Measurements from ENCODE around the gene ONECUT3.
"Not testable (repeated sequence)": the region's sequence is repeated elsewhere in the genome, so short reads cannot be mapped to it uniquely, and the experiment has no call there.

The ONECUT3 gene

DNA sequence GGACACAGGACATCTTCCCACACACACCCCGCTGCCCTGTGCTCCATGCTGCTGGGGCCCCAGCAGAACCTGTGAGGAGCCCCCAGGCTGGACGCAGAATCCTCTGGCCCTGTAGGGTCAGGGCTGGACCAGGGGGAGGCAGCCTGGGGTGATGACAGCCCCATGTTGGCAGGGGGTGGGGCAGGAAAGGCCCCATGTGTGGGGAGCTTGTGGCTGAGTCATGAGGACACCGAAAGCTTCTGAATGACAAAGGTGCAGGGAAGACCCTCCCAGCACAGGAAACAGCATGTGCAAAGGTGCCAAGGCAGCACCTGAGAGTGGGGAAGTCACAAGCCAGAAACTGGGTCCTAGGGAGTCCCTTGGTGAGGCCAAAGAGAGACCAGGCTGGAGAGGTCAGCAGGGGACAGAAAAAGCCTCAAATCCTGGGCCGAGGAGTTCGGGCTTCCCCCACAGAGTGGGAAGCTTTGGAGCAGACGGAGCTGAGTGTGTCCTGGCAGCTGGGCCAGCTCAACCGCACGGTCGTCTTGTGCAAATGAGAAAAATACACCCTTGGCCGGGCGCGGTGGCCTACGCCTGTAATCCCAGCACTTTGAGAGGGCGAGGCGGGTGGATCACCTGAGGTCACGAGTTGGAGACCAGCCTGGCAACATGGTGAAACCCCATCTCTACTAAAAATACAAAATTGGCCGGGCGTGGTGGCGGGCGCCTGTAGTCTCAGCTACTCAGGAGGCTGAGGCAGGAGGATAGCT is 41.3 kb downstream of the ONECUT3 start:
- no peak for DNase-seq (ENCODE audit: low spot score)

DNA sequence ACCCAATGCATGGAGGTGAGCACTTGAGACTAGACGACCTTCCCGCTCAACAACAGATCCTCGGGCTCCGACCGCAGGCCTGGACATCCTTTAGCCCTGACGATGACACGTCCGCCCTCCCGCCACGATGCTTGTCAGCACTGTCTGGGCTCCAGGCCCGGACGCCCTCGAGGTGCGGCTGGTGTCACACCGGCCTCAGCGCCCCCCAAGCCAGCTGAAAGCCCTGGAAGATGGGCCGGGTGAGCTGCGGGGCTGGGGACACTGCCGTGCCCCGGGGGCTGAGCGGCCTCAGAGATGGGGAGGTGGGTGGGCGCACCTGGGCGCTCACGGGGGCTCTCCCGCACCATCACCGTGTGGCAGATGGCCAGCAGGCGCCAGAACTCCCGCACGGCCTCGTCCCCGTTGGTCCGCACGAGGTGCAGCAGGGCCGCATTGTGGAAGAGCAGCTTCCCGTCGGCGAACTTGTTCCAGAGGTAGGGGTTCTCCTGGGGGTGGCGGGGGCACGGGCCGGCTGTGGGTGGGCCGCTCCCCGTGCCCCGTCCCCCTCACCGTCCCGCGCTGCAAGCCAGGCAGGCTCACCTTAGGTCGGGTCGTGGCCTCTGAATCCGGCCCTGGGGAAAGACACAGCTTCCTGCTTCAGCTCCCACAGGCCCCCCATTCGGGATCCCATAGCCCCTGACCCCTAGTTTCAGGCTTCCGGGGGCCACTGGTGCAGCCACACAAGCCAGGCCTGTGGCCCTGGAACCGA is 43.3 kb downstream of the ONECUT3 start:
- no peak for DNase-seq (ENCODE audit: low spot score)

DNA sequence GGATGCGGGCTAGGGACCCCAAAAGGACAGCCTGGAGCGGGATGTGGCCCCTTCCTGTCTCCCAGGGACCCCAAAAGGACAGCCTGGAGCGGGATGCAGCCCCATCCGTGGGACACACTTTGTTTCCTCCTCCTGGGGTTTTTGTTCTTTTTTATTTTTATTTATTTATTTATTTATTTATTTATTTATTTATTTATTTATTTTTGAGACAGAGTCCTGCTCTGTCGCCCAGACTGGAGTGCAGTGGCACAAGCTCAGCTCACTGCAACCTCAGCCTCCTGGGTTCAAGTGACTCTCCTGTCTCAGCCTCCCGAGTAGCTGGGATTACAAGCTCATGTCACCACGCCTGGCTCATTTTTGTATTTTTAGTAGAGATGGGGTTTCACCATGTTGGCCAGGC is 44.0 kb downstream of the ONECUT3 start:
- DNase-seq (ENCODE audit: low spot score), result not testable (repeated sequence)

DNA sequence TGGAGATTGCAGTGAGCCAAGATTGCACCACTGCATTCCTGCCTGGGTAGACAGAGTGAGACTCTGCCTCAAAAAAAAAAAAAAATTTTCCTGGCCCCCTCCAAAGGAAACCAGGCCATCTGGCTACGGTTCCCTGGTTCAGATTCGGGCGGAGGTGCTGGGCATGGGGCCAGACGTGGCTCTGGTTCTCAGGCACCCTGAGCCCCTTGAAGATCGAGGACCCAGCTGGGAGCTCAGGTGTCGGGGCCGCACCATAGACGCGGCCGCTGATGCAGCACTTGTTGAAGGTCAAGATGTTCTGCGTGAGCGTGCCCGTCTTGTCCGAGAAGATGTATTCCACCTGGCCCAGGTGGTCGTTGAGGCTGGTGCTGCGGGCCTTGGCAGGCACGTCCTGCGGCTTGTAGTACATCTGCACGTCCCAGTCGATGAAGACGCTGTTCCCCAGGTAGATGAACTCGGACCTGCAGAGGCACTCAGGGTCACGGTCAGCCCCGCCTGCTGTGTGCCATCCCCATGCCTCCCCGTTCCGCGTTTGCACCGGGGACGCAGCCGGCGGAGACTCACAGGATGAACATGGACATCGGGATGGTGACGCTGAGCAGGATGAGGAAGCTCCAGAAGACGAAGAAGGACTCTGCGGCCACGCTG is 46.5 kb downstream of the ONECUT3 start:
- no peak for DNase-seq (ENCODE audit: low spot score)

DNA sequence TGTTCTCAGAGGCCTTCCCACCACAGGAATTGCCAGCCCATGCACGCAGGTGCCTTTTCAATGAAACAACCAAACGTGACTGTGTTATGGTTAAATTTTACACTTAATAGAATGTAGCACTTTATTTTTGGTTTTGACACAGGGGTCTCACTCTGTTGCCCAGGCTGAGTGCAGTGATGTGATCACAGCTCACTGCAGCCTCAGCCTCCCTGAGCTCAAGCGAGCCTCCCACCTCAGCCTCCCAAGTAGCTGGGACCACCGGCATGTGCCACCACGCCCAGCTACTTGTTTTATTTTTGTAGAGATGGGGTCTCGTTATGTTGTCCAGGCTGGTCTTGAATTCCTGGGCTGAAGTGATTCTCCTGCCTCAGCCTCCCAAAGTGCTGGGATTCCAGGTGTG is 51.6 kb downstream of the ONECUT3 start:
- no peak for DNase-seq (ENCODE audit: low spot score)

DNA sequence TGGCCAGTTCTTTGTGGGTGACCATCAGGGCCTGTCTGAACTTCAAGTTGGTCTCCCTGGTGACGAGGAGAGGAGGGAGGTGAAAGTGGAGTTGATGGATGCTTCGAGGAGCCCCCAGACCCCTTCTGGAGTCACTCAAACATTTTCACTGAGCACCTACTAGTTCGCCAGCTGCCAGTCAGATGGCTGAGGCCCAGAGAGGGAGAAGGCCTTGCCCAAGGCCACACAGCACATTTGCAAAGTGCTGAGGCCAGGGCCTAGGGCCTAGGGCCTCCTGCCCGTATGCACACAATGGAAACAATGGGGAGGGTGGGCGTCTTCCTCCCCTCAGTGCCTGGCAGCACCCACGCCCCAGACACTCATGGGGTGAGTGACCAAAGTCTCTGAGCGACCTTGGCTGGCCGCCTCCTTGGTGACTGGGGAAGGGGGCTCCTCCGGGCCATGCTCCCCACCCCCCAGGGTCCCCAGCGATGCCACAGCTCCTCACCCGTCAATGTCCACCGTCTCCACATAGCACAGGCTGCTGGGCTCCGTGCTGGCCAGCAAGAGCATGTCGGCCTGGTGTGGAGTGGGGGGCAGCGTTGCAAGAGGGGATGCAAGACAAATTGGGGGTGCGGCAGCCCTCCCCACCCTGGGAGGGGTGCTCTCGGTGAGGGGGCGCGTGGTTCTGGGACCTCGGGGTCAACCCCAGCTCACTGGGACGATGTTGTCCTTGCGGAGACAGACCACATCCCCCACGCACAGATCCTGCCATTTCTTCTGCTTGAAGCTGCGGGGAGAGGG is 52.3 kb downstream of the ONECUT3 start:
- DNase-seq (ENCODE audit: low spot score), result no peak

DNA sequence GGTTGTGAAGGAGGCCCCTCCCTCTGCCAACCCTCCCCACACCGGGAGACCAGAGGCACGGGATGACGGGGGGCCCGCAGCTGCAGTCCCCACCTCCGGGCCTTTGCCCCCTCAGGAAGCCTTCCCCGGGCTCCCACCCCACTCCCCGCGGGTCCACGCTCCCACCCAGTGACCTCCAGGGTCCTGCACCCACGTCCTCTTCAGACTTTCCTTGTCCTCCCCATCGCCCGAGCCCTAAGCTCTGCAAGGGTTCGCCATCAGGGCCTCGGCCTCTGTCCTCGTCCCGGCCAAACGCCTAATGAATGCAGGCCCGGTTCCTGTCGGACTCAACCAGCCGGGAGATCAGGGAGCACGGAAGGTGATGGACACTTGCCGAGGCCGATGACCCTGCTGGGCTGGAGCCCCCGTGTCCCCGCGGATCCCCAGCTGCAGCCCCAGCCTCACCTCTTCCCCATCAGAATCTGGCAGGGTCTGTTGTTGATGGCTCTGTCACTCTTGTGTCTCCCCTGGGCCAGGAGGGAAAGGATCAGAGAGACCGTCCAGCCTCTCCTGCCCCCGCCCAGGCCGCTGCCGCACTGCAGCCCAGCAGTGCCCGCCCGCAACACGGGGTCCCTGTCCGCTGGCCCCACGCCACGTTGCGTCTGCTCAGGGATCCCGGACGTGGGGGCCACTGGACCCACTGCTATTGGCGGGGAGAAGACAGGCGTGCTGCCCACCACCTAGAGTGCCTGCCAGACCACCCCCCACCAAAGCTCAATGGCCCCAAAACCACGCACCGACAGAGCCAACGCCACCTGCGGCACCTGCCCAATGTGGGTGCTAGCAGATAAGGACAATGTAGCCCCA is 53.1 kb downstream of the ONECUT3 start:
- no peak for DNase-seq (ENCODE audit: low spot score)

DNA sequence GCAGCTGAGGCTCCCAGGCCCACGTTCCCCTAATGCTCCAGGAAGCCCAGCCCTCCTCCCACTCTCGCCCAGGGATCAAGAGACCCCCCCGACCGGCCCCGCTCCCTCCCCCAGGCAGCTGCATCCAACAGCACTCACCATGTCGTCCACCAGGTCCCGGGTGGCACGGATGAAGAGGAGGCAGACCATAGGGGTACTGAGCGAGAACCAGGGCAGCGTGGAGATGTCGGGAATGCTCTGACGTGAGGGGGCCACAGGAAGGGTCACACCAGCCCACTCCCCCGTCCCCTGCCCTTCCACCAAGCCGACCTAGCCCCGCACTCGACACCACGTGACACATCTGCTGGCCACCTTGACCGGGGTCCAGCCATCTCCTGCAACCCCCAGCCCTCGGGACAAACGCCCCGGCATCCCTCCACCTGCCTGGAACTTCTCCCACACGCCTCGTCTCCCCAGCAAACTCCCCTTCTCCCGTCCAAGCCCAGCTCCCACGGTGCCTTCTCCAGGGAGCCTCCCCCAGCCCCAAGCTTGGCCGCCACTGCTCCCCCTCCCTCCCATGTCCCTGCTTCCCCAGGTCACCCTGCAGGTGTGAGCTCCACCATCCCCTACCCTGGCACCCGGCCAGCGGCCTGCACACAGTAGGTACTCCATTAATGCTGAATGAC is 53.9 kb downstream of the ONECUT3 start:
- DNase-seq (ENCODE audit: low spot score), result no peak

DNA sequence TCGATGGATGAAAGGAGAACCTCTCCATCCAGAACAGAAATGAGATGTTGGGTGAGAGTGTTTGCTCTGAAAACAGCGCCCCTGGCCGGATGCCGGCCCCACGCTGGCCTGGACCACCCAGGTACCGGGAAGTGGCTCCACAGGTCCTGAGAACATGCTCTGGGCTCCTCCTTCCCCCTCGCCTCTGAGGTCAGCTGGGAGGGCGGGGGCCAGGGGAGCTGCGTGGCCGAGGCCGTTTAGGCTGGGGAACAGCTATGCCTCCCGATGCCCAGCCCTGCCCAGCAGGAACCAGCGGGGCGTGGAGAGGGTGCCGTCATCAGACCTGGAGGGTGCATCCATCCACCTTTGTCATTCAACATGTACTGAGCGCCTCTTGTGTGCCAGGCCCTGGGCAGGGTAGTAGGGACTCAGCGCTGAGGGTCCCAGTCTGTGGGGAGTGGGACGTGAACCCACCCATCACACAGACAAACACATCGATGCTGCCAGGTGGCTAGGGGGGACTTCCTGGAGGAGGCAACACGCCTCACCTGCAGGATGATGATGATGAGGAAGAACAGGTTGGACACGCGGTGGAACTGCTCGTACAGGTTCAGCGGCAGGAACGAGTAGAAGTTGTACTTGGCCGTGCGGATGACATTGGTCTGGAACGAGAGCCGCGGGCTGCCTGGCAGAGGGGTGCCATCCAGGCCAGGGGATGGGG is 54.5 kb downstream of the ONECUT3 start:
- no peak for DNase-seq (ENCODE audit: low spot score)

DNA sequence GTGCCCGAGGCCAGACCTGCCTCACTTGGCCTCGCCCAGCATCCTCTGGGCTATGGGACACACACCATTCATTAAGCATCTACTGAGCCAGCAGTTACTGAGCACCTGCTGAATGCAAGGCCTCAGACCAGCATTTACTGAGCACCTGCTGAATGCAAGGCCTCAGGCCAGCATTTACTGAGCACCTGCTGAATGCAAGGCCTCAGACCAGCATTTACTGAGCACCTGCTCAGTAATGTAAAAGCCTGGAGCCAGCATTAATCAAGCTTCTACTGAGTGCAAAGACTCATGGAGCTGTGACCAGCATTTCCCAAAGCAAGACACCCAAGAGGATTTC is 55.1 kb downstream of the ONECUT3 start:
- no peak for DNase-seq (ENCODE audit: low spot score)

DNA sequence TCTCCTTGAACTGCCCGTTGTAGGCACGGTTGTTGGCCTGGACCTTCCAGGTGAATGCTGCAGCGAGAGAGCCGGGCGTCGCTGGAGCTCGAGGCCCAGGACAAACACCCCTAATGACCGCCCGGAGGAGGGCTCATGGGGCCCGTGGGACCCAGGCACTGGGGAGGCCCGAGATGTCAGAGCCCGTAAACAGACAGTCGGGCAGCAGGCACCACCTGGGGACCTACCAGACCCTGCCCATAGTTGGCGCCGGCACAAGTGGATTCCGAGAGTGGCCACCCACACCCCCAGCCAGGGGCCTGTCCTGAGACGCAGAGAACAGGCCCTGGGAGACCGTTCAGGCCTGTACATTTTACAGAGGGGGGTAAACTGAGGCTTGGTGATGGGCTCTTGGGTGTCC is 56.4 kb downstream of the ONECUT3 start:
- no peak for DNase-seq (ENCODE audit: low spot score)

DNA sequence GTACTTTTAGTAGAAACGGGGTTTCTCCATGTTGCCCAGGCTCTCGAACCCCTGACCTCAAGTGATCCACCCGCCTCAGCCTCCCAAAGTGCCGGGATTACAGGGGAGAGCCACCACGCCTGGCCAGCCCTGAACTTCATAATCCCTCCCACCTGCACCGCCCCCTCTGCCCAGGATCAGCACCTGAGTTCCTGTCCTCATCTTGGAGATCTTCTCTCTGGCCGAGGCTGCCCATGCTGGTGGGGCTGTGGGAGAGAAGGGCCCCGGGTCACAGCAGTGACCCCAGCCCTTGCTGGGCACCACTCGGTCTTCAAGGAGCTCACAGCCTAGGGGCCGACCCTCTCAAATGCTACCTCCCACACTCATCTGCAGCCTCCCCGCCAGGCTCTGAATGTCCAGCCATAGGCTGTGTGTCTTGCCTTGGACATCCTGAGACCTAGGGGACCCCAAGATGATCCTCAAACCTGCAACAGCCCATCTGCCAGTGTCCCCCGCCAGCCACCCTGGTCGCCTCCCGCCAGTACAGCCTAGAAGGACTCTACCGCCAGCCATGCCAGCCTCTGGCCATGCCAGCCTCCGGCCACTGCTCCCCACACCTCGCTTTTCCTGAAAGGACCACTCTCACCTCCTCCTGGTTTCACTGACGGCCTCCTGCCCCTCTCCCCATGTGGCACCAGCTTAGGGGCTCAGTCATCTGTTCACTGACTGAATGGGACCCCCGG is 57.3 kb downstream of the ONECUT3 start:
- DNase-seq (ENCODE audit: low spot score), result no peak

DNA sequence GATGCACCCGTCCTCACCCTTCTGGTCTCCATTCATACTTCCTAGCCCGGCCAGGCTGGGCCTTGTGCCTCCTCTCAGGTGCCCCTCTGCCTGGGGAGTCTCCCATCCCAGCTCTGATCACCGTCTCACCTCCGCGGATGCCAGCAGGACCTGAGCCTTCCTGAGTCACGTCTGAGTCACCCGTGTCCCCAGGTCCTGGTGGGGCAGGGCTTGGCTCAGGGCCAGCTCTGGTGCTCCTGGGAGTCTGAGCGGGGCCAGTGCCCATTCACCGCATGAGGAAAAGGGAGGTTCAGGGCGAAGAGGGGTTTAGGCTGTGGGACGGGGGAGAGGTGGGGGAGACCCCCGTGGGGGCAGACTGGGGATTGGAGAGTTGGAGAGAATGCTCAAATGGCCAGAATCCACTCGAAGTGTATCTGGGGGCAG is 58.2 kb downstream of the ONECUT3 start:
- DNase-seq (ENCODE audit: low spot score), result no peak

DNA sequence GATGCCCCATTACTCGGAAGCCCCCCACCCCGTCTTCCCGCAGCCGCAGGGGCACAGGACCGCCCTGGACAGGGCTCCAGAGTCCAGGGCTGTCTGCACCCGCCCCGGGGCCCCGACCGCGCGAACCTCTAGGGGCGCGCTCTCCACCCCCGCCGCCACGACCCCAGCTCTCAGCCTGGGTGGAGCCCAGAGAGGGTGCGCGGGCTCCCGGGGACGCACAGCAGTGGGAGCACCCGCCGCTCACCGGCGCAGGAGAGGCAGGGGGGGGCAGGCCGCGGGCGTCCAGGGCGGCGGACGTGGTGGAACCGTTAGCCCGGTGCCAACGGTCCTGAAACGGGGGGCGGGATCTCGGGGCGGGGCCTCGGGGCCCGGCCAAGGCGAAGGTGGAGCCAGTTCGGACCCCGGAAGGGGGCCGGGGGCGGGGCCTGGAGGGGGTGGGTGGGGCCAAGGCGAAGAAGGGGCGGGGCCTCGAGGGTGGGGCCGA is 58.7 kb downstream of the ONECUT3 start, which contains the start of gene ATP8B3:
Gene ATP8B3 (minus strand): TSS at position 335 of the 484 bp plus-strand sequence. CDS start 540 bp downstream, outside the sequence.
- no peak for DNase-seq (ENCODE audit: low spot score)

DNA sequence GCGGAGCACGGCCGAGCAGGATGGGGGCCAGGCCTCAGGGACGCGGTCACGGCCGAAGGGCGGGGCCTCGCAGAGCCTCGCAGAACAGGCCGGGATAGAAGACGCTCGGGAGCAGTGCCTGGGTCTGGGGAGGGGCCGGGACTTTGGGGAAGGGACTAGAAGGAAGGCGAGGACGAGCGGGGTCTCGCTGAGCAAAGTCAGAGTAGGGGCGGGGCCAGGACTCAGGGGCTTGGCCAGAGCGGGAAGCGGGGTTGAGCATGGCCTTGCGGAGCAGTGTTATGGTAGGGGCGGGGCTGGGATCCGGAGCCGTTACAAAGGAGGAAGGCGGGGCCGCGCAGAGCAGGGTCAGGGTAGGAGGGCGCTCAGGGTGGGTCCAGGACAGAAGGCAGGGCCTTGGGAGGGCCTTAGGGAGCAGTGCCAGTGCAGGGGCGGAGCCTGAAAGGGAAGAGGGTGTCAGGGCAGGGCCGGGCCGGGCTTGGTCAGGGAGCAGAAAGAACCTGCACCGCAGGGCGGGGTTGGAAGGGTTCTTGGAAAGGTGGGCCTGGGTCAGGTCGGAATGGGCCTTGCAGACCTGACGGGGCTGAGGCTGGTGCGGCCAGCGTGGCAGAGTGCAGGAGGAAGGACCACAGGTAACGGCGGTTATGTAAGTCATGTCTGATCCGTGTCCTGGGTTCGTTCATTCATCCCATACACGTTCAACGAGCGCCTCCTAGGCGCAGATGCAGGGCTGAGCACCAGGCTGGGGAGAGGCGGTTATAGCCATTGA is 59.3 kb downstream of the ONECUT3 start:
- DNase-seq (ENCODE audit: low spot score), result peak; percentile 79

DNA sequence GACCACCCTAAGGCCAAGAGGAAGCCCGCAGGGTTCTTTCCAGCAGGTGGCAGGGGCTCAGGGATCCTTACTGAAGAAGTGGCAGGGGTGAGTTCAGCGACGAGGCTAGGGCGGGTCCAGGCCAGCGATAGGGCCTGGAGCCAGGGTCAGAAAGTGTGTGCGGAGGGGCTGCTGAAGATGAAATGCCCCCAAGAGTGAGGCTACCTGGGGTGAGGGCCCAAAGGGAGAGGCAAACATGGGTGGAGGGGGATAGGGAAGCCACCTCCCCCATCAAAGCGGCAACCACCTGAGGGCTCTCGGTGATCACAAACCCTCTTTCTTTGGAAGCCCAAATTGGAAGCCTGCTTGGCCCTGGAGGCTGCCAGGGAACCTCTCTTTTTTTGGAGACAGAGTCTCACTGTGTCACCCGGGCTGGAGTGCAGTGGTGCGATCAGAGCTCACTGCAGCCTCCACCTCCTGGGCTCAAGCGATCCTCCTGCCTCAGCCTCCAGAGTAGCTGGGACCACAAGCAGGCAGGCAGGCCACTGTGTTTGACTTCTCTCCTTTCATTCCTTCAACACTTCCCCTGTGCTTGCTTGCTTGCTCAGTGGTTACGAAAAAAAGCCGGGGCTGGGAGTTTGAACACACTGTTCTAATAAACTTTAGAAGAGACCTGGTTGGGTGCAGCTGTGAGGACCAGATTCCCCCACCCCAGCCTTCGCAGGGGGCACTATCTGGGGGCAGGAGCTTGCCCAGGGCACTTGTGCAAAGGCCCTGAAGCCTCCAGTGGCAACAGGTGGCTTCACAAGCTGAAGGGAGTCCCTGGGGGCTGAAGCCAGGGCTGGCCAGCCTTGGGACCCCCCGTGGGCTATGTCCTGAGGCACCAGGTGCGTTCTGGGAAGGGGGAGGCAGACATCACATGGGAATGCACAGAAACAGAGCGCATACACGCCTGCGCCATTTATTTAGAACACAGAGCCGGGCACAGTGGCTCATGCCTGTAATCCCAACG is 60.2 kb downstream of the ONECUT3 start:
- DNase-seq (ENCODE audit: low spot score), result no peak

DNA sequence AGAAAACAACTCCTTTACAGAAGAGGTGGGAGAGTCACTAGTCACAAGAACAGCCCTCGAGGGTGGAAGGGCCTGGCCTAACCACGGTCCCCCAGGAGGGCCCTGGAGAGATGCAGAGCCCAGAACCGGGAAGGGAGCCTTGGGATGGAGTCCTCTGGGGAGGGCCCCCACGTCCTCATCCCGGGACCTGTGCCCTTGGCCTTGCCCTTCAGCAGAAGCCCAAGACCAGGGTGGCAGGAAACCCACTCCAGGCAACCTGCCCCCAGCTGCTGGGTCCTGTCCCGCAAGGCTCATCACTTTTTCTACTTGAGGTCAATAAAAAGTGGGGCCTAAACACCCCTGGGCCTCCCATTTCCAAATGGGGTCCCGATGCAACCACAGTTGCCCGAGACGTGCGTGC is 61.1 kb downstream of the ONECUT3 start:
- no peak for DNase-seq (ENCODE audit: low spot score)
